Ovary (tissue), 9 donors: ENCODE results near the gene ANKS1B. TPM values are rescaled to one million over a fixed set of nuclear protein-coding genes. Genes with fewer than 3 reads are reported as not detected.

ENCODE experiments used
- DNase-seq, 5 donors: peaks; one replicate each; pipeline ENCODE4 v3.0.0-alpha.2; 2019 to 2020
- H3K27ac ChIP-seq, 2 donors: fragments of 200-600 bp; one replicate each; pipeline versions ENCODE4 v1.5.1 to v1.8.0; 2019 to 2022
- H3K27me3 ChIP-seq: fragments of 200-600 bp; one replicate; pipeline ENCODE4 v1.8.0; 2022
- H3K36me3 ChIP-seq: fragments of 200-600 bp; sonication (generic); one replicate; pipeline ENCODE4 v1.5.1; 2019
- H3K4me1 ChIP-seq: one replicate; pipeline ENCODE4 v1.8.1; 2013; ENCODE audit warnings: mild to moderate bottlenecking, moderate library complexity; ENCODE audit not compliant: insufficient read depth
- H3K4me3 ChIP-seq: fragments of 200-600 bp; sonication (generic); one replicate; pipeline ENCODE4 v1.5.1; 2017
- H3K9me3 ChIP-seq, 2 donors: fragments of 200-600 bp in 1 of 2; sonication (generic) in 1 of 2; one replicate each; pipeline versions ENCODE4 v1.5.1 to v1.8.1; 2013 to 2019; ENCODE audit warnings: mild to moderate bottlenecking in 1 of 2, moderate library complexity in 1 of 2
- EP300 ChIP-seq: sonication (generic); formaldehyde crosslinking; IDR thresholded peaks from one replicate; pipeline ENCODE4 v1.6.1; 2017; ENCODE audit warnings: antibody characterized with exemption
- POLR2A ChIP-seq: fragments of 450-650 bp; IDR thresholded peaks from one replicate; pipeline ENCODE4 v1.6.1; 2017; ENCODE audit warnings: antibody characterized with exemption, mild to moderate bottlenecking, moderate library complexity
- WGBS, 3 donors: extraction: QIAGEN DNeasy Blood & Tissue Kit in 1 of 3; methylation state at CpG; one replicate each; pipeline versions ENCODE4 v1.1.5 to v1.1.7; 2013 to 2017; 5-methylcytosine and 5-hydroxymethylcytosine counted together
- intact Hi-C, 4 donors: fragments of 100-400 bp; cut with DNase I; formaldehyde crosslinking; loops; one replicate each; pipeline versions ENCODE4 v1.11.0 to v1.15.1; 2022 to 2023
- polyA plus RNA-seq, 2 donors: library from polyadenylated mRNA; stranded (reverse); fragments of 200-250 nt in 1 of 2; fragments of 350-450 nt in 1 of 2; fragmentation: Illumina TruSeq in 1 of 2; extraction: RNeasy Lipid Tissue Mini Kit (QIAGEN cat#74804) in 1 of 2; gene quantifications; one replicate each; pipeline ENCODE4 v1.2.3, GENCODE V29; 2013 to 2014
- total RNA-seq, 7 donors: library from RNA; depleted of rRNA in 2 of 7; stranded (reverse); fragments of >200 nt in 2 of 7; fragmentation: NEBNext Ultra II Directional in 3 of 7; extraction: Animal tissue kit (Norgen Biotek cat#: 25700) in 3 of 7; gene quantifications; one replicate each; pipeline versions ENCODE4 v1.1.0 to v1.2.4, GENCODE V29; 2016 to 2023
- TF ChIP-seq, protein P1 (sequence below), 3 donors: fragments of 450-650 bp in 2 of 3; fragments of 200-600 bp in 1 of 3; IDR thresholded peaks; one replicate each; pipeline versions ENCODE4 v1.5.1 to v1.8.0; 2016 to 2022; ENCODE audit warnings: antibody characterized with exemption in 3 of 3, mild to moderate bottlenecking in 1 of 3
- donor health status: DM: no; HTN: no; CAD: no; lungs with moderate emphysema.
- donor health status: DM: no; HTN: no; CAD: no.
- donor health status: Bipolar disorder and iron deficiency.
- donor health status: DM: yes; HTN: yes; CAD: no.
- donor health status: DM: no; HTN: no; CAD: no.
- donor health status: DM: yes; HTN: yes; CAD: no.

Gene ANKS1B
- total and polyA plus RNA-seq, 9 donors, result 0.80 to 34.9 (median 7.7) TPM

DNA sequence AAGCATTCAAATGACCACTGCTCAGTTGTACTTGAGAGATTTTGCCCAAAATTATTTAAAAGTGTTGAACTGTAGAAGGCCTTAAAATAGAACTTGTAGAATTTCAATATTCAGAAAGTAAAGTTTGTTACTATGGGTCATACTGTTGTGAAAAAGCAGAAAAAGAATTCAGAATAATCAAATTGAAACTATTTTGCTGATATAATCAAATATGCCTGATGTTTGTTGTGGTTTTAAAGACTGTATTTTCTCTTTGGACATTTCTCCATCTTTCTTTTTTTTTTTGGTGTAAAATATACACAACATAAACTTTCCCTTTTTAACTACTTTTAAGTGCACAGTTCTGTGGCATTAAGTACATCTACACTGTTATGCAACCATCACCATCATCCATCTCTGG, 964.9 kb downstream of the ANKS1B start:
- no peak overlapping the region for H3K27ac ChIP-seq
- no peaks in the 10 kb centered on the region for H3K4me1 ChIP-seq
- intact Hi-C loops, result no loop called here
- TF ChIP-seq, protein P1, sequence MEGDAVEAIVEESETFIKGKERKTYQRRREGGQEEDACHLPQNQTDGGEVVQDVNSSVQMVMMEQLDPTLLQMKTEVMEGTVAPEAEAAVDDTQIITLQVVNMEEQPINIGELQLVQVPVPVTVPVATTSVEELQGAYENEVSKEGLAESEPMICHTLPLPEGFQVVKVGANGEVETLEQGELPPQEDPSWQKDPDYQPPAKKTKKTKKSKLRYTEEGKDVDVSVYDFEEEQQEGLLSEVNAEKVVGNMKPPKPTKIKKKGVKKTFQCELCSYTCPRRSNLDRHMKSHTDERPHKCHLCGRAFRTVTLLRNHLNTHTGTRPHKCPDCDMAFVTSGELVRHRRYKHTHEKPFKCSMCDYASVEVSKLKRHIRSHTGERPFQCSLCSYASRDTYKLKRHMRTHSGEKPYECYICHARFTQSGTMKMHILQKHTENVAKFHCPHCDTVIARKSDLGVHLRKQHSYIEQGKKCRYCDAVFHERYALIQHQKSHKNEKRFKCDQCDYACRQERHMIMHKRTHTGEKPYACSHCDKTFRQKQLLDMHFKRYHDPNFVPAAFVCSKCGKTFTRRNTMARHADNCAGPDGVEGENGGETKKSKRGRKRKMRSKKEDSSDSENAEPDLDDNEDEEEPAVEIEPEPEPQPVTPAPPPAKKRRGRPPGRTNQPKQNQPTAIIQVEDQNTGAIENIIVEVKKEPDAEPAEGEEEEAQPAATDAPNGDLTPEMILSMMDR (IDR thresholded peaks at IDR 0.05), result no peak
- TF ChIP-seq POLR2A, result no peak
- no peak for TF ChIP-seq EP300
- DNase-seq, result no peak
- H3K4me3 ChIP-seq, result no peak overlapping the region
- no peaks in the 10 kb centered on the region for H3K36me3 ChIP-seq
- no peaks in the 10 kb centered on the region for H3K27me3 ChIP-seq
- H3K9me3 ChIP-seq, result no peaks in the 10 kb centered on the region

DNA sequence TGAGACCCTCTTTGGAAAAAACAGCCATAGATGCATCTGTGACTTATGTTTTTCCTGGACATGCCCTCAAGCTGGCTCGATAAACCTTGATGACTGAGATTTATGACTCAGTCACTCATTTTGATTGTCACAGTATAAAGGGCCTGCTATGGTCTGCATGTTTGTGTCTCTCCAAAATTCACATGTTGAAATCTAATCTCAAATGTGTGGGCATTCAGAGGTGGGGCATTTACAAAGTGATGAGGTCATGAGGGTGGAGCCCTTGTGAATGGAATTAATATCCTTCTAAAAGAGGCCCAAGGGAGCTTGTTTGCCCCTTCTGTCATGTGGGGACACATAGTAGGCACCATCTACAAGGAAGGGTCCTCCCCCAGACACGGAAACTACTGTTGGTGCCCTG, 966.8 kb downstream of the ANKS1B start:
- no peaks in the 10 kb centered on the region for H3K9me3 ChIP-seq
- no peak overlapping the region for H3K27ac ChIP-seq
- DNase-seq, result no peak
- 46 to 68% (median 60%) methylated on average over 2 of the region's 2 CpGs for WGBS, 3 donors
- intact Hi-C loops, result no loop called here
- no peak overlapping the region for H3K4me3 ChIP-seq
- H3K4me1 ChIP-seq, result no peaks in the 10 kb centered on the region
- no peaks in the 10 kb centered on the region for H3K36me3 ChIP-seq
- TF ChIP-seq, protein P1 (IDR thresholded peaks at IDR 0.05), result no peak
- TF ChIP-seq POLR2A, result no peak
- no peak for TF ChIP-seq EP300
- no peaks in the 10 kb centered on the region for H3K27me3 ChIP-seq

DNA sequence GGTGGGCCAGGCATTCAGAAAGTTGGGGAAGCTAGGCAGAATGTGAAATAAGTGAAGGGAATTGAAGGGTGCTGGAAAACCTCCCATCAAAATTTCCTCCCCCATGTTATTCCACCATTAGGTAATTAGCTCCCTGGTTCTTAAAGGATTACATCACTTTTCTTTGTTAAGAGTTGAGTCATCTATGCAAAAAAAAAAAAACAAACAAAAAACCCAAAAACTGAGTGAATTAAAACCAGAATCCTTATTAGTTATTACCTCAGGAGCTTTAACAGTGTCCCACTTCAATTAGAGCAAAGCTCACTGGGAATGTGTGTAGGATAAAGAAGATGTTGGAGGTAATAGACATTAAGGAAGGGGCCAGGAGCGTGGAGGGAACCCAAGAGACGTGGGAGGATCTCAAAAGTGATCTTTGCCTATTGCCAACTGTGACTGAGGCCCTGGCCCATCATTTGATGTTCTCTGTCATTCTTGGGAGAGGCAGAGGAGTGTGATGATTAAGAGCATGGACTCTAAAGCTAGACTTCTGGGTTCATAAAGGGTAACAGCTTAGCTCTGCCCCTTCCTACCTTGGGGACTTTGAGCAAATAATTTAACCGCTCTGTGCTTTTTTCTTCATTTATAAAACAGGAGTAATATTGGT, 975.0 kb downstream of the ANKS1B start:
- 69 to 78% (median 71%) methylated on average over 3 of the region's 3 CpGs for WGBS, 3 donors
- H3K4me3 ChIP-seq, result no peak overlapping the region
- DNase-seq, result no peak
- intact Hi-C loops, result no loop called here
- H3K9me3 ChIP-seq, result no peaks in the 10 kb centered on the region
- TF ChIP-seq EP300, result no peak
- no peak for TF ChIP-seq POLR2A
- TF ChIP-seq, protein P1 (IDR thresholded peaks at IDR 0.05), result no peak
- no peak overlapping the region for H3K27ac ChIP-seq
- H3K4me1 ChIP-seq, result no peaks in the 10 kb centered on the region
- no peaks in the 10 kb centered on the region for H3K27me3 ChIP-seq
- no peaks in the 10 kb centered on the region for H3K36me3 ChIP-seq

DNA sequence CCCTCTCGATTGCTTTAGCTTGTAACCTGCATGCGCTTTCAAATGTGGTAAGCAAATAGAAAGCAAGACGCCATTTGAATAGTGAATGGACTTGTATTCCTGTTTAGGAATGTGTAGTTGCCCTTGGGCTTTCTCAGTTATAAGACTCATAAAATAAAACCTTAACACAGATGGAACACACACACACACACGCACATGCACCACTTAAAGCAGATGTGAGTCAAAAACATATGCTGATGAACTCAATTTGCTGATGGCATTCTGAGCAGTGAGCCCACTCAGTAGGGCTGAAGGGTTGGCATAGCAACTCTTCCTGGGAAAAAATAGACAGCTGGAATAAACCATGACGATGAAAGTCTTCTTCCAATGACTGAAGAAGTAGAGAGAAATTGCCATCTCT, 979.1 kb downstream of the ANKS1B start:
- Histone ChIP-seq H3K4me1 (no peaks in the 10 kb centered on the region), H3K4me3 (no peak overlapping the region), H3K36me3 (no peaks in the 10 kb centered on the region), H3K27ac (no peak overlapping the region), H3K27me3 (no peaks in the 10 kb centered on the region), H3K9me3 (no peaks in the 10 kb centered on the region)
- DNase-seq, result no peak
- intact Hi-C loops, result no loop called here
- TF ChIP-seq EP300 (no peak), POLR2A (no peak)
- TF ChIP-seq, protein P1 (IDR thresholded peaks at IDR 0.05), result no peak
- 87 to 88% (median 87%) methylated on average over 5 of the region's 5 CpGs for WGBS, 3 donors
